Measurements from ENCODE around the gene EFHD2.

- TF ChIP-seq CTCF (conservative IDR thresholded peaks at IDR 0.05) (no peak), EZH2 (IDR thresholded peaks at IDR 0.05; ENCODE audit: low read depth) (no peak)
Observed at GRCh38 chr1:15385420-15385819, 24.3 kb upstream of the EFHD2 start.

Data from PC-9 (cell line).